ENCODE results near the gene TXNDC2. TPM values are rescaled to one million over a fixed set of nuclear protein-coding genes. Genes with fewer than 3 reads are reported as not detected.
A peak's percentile ranks its signal among the peaks of the same experiment; 100 is the strongest.

The TXNDC2 gene
- total and polyA plus RNA-seq, 4 donors, result 0.12 to 0.19 (median 0.16) TPM; not detected in 1

- Histone ChIP-seq H3K27ac (ENCODE audit: low read depth in 1 of 2, low read length in 1 of 2) (peak overlapping the region; percentile 96 to 99), H3K36me3 (ENCODE audit: control insufficient read depth in 4 of 4, insufficient read depth in 4 of 4, low read length in 4 of 4) (peaks cover 0 to 5% (median 0%) of the 10 kb centered on the region in 4 donors), H3K9ac (ENCODE audit: insufficient read depth in 1 of 2, low read length in 2 of 2) (peak overlapping the region; percentile 68 to 93), H3K4me3 (peak overlapping the region; percentile 93), H3K27me3 (ENCODE audit: control insufficient read depth in 3 of 3, insufficient read depth in 3 of 3, low read length in 2 of 3) (peaks cover 0 to 2% (median 0%) of the 10 kb centered on the region in 3 donors), H3K4me1 (ENCODE audit: control insufficient read depth in 5 of 5, insufficient read depth in 5 of 5, low read length in 5 of 5) (peaks cover 6 to 28% (median 14%) of the 10 kb centered on the region in 5 donors), H3K9me3 (ENCODE audit: control insufficient read depth in 4 of 4, insufficient read depth in 3 of 4, low read length in 3 of 4) (no peaks in the 10 kb centered on the region)
- 0 to 1% methylated on average over 34 to 77 of the region's 77 CpGs for WGBS, 2 donors
- ATAC-seq (ENCODE audit: insufficient read depth, low FRiP score) (peak; percentile 3), DNase-seq (peak; percentile 62 to 72 (median 64))
- TF ChIP-seq CTCF (IDR thresholded peaks at IDR 0.05; ENCODE audit: control extremely low read depth, extremely low read depth), result no peak
These were observed 29.0 kb downstream of the TXNDC2 start for GRCh38 chr18:9914584-9915290.

- TF ChIP-seq CTCF (IDR thresholded peaks at IDR 0.05; ENCODE audit: control extremely low read depth, extremely low read depth), result no peak
- Histone ChIP-seq H3K27ac (ENCODE audit: low read depth in 1 of 2, low read length in 1 of 2) (peak overlapping the region; percentile 96 to 99), H3K9me3 (ENCODE audit: control insufficient read depth in 4 of 4, insufficient read depth in 3 of 4, low read length in 3 of 4) (no peaks in the 10 kb centered on the region), H3K9ac (ENCODE audit: insufficient read depth in 1 of 2, low read length in 2 of 2) (peak overlapping the region; percentile 68 to 93), H3K4me1 (ENCODE audit: control insufficient read depth in 5 of 5, insufficient read depth in 5 of 5, low read length in 5 of 5) (peaks cover 7 to 30% (median 17%) of the 10 kb centered on the region in 5 donors), H3K27me3 (ENCODE audit: control insufficient read depth in 3 of 3, insufficient read depth in 3 of 3, low read length in 2 of 3) (no peaks in the 10 kb centered on the region), H3K36me3 (ENCODE audit: control insufficient read depth in 4 of 4, insufficient read depth in 4 of 4, low read length in 4 of 4) (peaks cover 0 to 5% (median 0%) of the 10 kb centered on the region in 4 donors), H3K4me3 (peak overlapping the region; percentile 93)
- 5 to 8% methylated on average over 5 of the region's 5 CpGs for WGBS, 2 donors
- no peak for ATAC-seq (ENCODE audit: insufficient read depth, low FRiP score)
- DNase-seq, result peak in 2 of 3 donors; percentile 23 to 50
These were observed 29.7 kb downstream of the TXNDC2 start for GRCh38 chr18:9915291-9916076.

GRCh38 chr18:9916077-9916639, 30.4 kb downstream of the TXNDC2 start:
- H3K9ac ChIP-seq (ENCODE audit: insufficient read depth in 1 of 2, low read length in 2 of 2), result peak overlapping the region; percentile 27 to 93

More at GRCh38 chr18:9916077-9916639, 30.4 kb downstream of the TXNDC2 start:
- ATAC-seq (ENCODE audit: insufficient read depth, low FRiP score) (no peak), DNase-seq (peak in 2 of 3 donors; percentile 30 to 32)
- no peaks in the 10 kb centered on the region for H3K27me3 ChIP-seq (ENCODE audit: control insufficient read depth in 3 of 3, insufficient read depth in 3 of 3, low read length in 2 of 3)
- 13 to 26% methylated on average over 2 of the region's 2 CpGs for WGBS, 2 donors
- H3K4me1 ChIP-seq (ENCODE audit: control insufficient read depth in 5 of 5, insufficient read depth in 5 of 5, low read length in 5 of 5), result peaks cover 7 to 30% (median 21%) of the 10 kb centered on the region in 5 donors
- TF ChIP-seq CTCF (IDR thresholded peaks at IDR 0.05; ENCODE audit: control extremely low read depth, extremely low read depth), result no peak
- H3K9me3 ChIP-seq (ENCODE audit: control insufficient read depth in 4 of 4, insufficient read depth in 3 of 4, low read length in 3 of 4), result no peaks in the 10 kb centered on the region
- H3K36me3 ChIP-seq (ENCODE audit: control insufficient read depth in 4 of 4, insufficient read depth in 4 of 4, low read length in 4 of 4), result peaks cover 0 to 5% (median 0%) of the 10 kb centered on the region in 4 donors
- H3K4me3 ChIP-seq, result no peak overlapping the region
- H3K27ac ChIP-seq (ENCODE audit: low read depth in 1 of 2, low read length in 1 of 2), result peak overlapping the region in 1 of 2 donors; percentile 66
